Smooth muscle cell (in vitro differentiated cells): Measurements from ENCODE around the gene SERPIND1. TPM values are rescaled to one million over a fixed set of nuclear protein-coding genes. Genes with fewer than 3 reads are reported as not detected.

ENCODE experiments used
- DNase-seq: peaks from one replicate; lab custom pipeline; 2025; ENCODE audit not compliant: unreplicated experiment; lab: John Stamatoyannopoulos, UW
- H2AFZ ChIP-seq: fragments of 200-600 bp; sonication (generic); 2 replicates; pipeline ENCODE4 v1.6.0; 2016; ENCODE audit warnings: antibody characterized with exemption, low read depth, mild to moderate bottlenecking
- H3F3A ChIP-seq: fragments of 200-600 bp; sonication (generic); 2 replicates; pipeline ENCODE4 v1.6.0; 2017; ENCODE audit warnings: antibody characterized with exemption, low read depth
- H3K27ac ChIP-seq: fragments of 200-600 bp; sonication (generic); 2 replicates; pipeline ENCODE4 v1.5.1; 2016; ENCODE audit warnings: low read depth, mild to moderate bottlenecking
- H3K27me3 ChIP-seq: fragments of 200-600 bp; sonication (generic); 2 replicates; pipeline ENCODE4 v1.6.1; 2016; ENCODE audit warnings: low read depth, mild to moderate bottlenecking
- H3K36me3 ChIP-seq: fragments of 200-600 bp; sonication (generic); 2 replicates; pipeline ENCODE4 v1.5.1; 2016; ENCODE audit warnings: low read depth
- H3K4me1 ChIP-seq: fragments of 200-600 bp; sonication (generic); 2 replicates; pipeline ENCODE4 v1.5.1; 2016; ENCODE audit warnings: low read depth
- H3K4me2 ChIP-seq: fragments of 200-600 bp; sonication (generic); 2 replicates; pipeline ENCODE4 v1.6.0; 2016; ENCODE audit warnings: mild to moderate bottlenecking
- H3K4me3 ChIP-seq: fragments of 200-600 bp; sonication (generic); 2 replicates; pipeline ENCODE4 v1.5.1; 2016; ENCODE audit warnings: mild to moderate bottlenecking
- H3K79me2 ChIP-seq: fragments of 200-600 bp; sonication (generic); 2 replicates; pipeline ENCODE4 v1.6.0; 2016; ENCODE audit warnings: low read depth, mild to moderate bottlenecking
- H3K9ac ChIP-seq: fragments of 200-600 bp; sonication (generic); 2 replicates; pipeline ENCODE4 v1.6.0; 2016; ENCODE audit warnings: low read depth
- H3K9me3 ChIP-seq: fragments of 200-600 bp; sonication (generic); replicated peaks from 2 replicates; pipeline ENCODE4 v1.5.1; 2016; ENCODE audit warnings: low read depth
- H4K20me1 ChIP-seq: fragments of 200-600 bp; sonication (generic); 2 replicates; pipeline ENCODE4 v1.6.0; 2016; ENCODE audit warnings: low read depth
- CTCF ChIP-seq: fragments of 200-600 bp; sonication (generic); IDR thresholded peaks from 2 replicates; pipeline ENCODE4 v1.5.1; 2017; ENCODE audit warnings: borderline replicate concordance, mild to moderate bottlenecking, antibody characterized with exemption; ENCODE audit not compliant: insufficient read depth, poor library complexity, severe bottlenecking
- WGBS: methylation state at CpG from one replicate; pipeline ENCODE4 v1.1.7; 2016; ENCODE audit warnings: low lambda C conversion rate; 5-methylcytosine and 5-hydroxymethylcytosine counted together
- polyA plus RNA-seq: library from polyadenylated mRNA; unstranded; fragments of >200 nt; fragmentation: Nextera tagmentation; extraction: Ambion mirVana; gene quantifications from 2 replicates; pipeline ENCODE4 v1.2.1, GENCODE V29; 2016
- total RNA-seq: library from RNA; depleted of rRNA; stranded (reverse); fragments of >200 nt; gene quantifications from 2 replicates; pipeline ENCODE4 v1.2.3, GENCODE V29; 2014

SERPIND1 gene
- total and polyA plus RNA-seq, 2 experiments from 2014 or later, result 0.10 TPM; not detected in 1

GRCh38 chr22:20749453-20749852 is 24.5 kb upstream of the SERPIND1 start:
- DNase-seq, result no peak
- H3K27ac ChIP-seq, result peak overlapping the region; percentile 87

GRCh38 chr22:20750461-20751184 is 23.3 kb upstream of the SERPIND1 start:
- H3K9ac ChIP-seq, result peak overlapping the region; percentile 44
- TF ChIP-seq CTCF, result no peak
- H3K79me2 ChIP-seq, result no peaks in the 10 kb centered on the region
- H3K4me1 ChIP-seq, result no peaks in the 10 kb centered on the region
- no peaks in the 10 kb centered on the region for H4K20me1 ChIP-seq
- no peaks in the 10 kb centered on the region for H3K36me3 ChIP-seq
- no peak overlapping the region for H3K4me3 ChIP-seq
- H3K4me2 ChIP-seq, result peak overlapping the region; percentile 44
- H3F3A ChIP-seq, result peaks cover 9% of the 10 kb centered on the region
- H2AFZ ChIP-seq, result no peak overlapping the region
- H3K9me3 ChIP-seq, result no peaks in the 10 kb centered on the region
- H3K27me3 ChIP-seq, result no peaks in the 10 kb centered on the region
- H3K27ac ChIP-seq, result peak overlapping the region; percentile 87
- WGBS, result 53% methylated on average over 9 of the region's 9 CpGs
- peak; percentile 60 for DNase-seq

More at GRCh38 chr22:20749453-20749852, 24.5 kb upstream of the SERPIND1 start:
- H3K4me3 ChIP-seq, result no peak overlapping the region
- H3K4me2 ChIP-seq, result peak overlapping the region; percentile 8
- no peaks in the 10 kb centered on the region for H3K79me2 ChIP-seq
- no peaks in the 10 kb centered on the region for H3K9me3 ChIP-seq
- H4K20me1 ChIP-seq, result no peaks in the 10 kb centered on the region
- TF ChIP-seq CTCF, result no peak
- H3K27me3 ChIP-seq, result no peaks in the 10 kb centered on the region
- peaks cover 9% of the 10 kb centered on the region for H3F3A ChIP-seq
- WGBS, result 92% methylated on average over 3 of the region's 3 CpGs
- no peaks in the 10 kb centered on the region for H3K4me1 ChIP-seq
- H2AFZ ChIP-seq, result no peak overlapping the region
- H3K9ac ChIP-seq, result no peak overlapping the region
- H3K36me3 ChIP-seq, result no peaks in the 10 kb centered on the region

GRCh38 chr22:20751185-20751851 is 22.6 kb upstream of the SERPIND1 start:
- Histone ChIP-seq H3K27ac (peak overlapping the region; percentile 87), H3K4me2 (peak overlapping the region; percentile 44), H4K20me1 (no peaks in the 10 kb centered on the region), H2AFZ (no peak overlapping the region), H3K9me3 (no peaks in the 10 kb centered on the region), H3K9ac (peak overlapping the region; percentile 3), H3K27me3 (no peaks in the 10 kb centered on the region), H3K4me1 (no peaks in the 10 kb centered on the region), H3K79me2 (no peaks in the 10 kb centered on the region), H3F3A (peaks cover 9% of the 10 kb centered on the region), H3K4me3 (no peak overlapping the region), H3K36me3 (no peaks in the 10 kb centered on the region)
- DNase-seq, result no peak
- WGBS, result 93% methylated on average over 18 of the region's 18 CpGs
- TF ChIP-seq CTCF, result no peak
